Measurements from ENCODE around the gene IGFBP5. TPM values are rescaled to one million over a fixed set of nuclear protein-coding genes. Genes with fewer than 3 reads are reported as not detected.

IGFBP5 gene
- total and polyA plus RNA-seq, 2 experiments from 2014 or later: 113 to 232 TPM

DNA sequence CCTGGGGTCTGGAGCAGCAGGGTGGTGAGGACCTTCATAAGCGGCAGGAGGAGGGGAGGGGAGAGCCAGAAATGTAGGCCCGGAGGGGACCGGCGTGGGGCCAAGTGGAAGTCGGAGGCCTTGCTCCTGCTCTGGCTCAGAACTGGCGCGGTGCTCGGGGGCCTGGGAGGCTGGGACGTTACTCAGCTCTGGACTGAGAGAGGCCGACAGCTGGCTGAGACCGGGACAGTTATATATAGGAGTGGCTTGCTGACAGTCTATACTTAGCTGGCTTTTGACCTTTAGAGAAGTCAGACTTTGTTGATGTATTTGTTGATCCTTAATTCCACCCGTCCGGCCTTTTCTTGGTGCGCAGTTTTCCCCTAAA, 15.7 kb downstream of the IGFBP5 start:
- Histone ChIP-seq H2AFZ (no peak overlapping the region), H3K4me3 (no peak overlapping the region), H4K20me1 (ENCODE audit: insufficient read depth, poor library complexity, severe bottlenecking) (peaks cover 21% of the 10 kb centered on the region), H3K9me2 (replicated peaks; ENCODE audit: insufficient read depth) (no peaks in the 10 kb centered on the region), H3K36me3 (replicated peaks; ENCODE audit: insufficient read depth, low read depth) (no peaks in the 10 kb centered on the region), H3K27ac (no peak overlapping the region), H3K27me3 (no peaks in the 10 kb centered on the region), H3K4me2 (no peak overlapping the region), H3K4me1 (ENCODE audit: insufficient read depth) (peaks cover 7% of the 10 kb centered on the region), H3K79me2 (peaks cover 7% of the 10 kb centered on the region), H3K9me3 (ENCODE audit: low read depth) (no peaks in the 10 kb centered on the region)
- no peak for TF ChIP-seq EZH2 (IDR thresholded peaks at IDR 0.05; ENCODE audit: borderline replicate concordance)
- TF ChIP-seq EZH2phosphoT487 (IDR thresholded peaks at IDR 0.05; ENCODE audit: low read depth, severe bottlenecking, unreplicated experiment): no peak
- no peak for TF ChIP-seq CTCF (IDR thresholded peaks at IDR 0.05; ENCODE audit: poor library complexity)
- WGBS (ENCODE audit: low lambda C conversion rate, missing lambda C conversion rate): 85% methylated on average over 13 of the region's 14 CpGs
- no peak for DNase-seq (ENCODE audit: low spot score)

DNA sequence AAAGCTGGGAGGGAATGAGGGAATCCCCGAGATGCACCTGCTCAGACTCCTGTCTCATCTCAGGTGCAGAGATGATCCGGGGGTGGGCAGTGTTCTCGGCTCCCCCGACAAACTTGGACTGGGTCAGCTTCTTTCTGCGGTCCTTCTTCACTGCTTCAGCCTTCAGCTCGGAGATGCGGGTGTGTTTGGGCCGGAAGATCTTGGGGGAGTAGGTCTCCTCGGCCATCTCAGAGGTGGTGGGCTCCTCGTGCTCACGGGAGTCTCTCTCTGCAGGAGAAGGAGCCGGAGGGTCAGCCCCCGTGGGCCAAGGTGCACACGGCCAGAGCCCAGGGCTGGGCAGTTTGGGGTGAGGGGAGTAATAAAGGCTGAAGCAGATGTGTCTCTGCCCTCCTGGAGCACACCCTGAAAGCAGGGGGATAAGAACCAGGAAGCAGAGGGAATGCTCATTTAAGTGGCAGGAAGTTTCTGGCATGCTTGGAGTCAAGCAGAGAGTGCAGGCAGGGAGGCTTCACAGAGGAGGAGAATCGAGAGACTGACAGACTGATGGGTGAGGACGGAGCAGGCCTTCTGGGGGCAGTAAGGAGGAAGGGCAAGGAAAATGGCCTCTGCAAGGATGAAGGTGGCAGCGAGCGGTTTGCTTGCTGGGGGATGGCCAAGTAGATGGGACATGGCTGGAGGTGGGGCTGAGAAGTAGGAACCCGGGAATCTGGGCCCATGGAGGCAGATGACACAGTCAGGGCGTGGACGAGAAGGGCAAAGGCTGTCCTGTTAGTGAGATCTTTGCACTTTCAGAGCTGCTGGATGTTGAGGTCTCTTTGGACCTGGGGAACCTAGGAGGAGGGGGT, 16.3 kb downstream of the IGFBP5 start:
- H4K20me1 ChIP-seq (ENCODE audit: insufficient read depth, poor library complexity, severe bottlenecking): peaks cover 21% of the 10 kb centered on the region
- no peaks in the 10 kb centered on the region for H3K27me3 ChIP-seq
- WGBS (ENCODE audit: low lambda C conversion rate, missing lambda C conversion rate): 94% methylated on average over 21 of the region's 21 CpGs
- H3K4me1 ChIP-seq (ENCODE audit: insufficient read depth): peaks cover under 1% of the 10 kb centered on the region
- H3K4me3 ChIP-seq: no peak overlapping the region
- TF ChIP-seq EZH2phosphoT487 (IDR thresholded peaks at IDR 0.05; ENCODE audit: low read depth, severe bottlenecking, unreplicated experiment): no peak
- TF ChIP-seq EZH2 (IDR thresholded peaks at IDR 0.05; ENCODE audit: borderline replicate concordance): no peak
- no peak for TF ChIP-seq CTCF (IDR thresholded peaks at IDR 0.05; ENCODE audit: poor library complexity)
- no peak overlapping the region for H3K4me2 ChIP-seq
- no peak for DNase-seq (ENCODE audit: low spot score)
- no peak overlapping the region for H2AFZ ChIP-seq
- H3K36me3 ChIP-seq (replicated peaks; ENCODE audit: insufficient read depth, low read depth): no peaks in the 10 kb centered on the region
- no peak overlapping the region for H3K27ac ChIP-seq
- no peaks in the 10 kb centered on the region for H3K9me3 ChIP-seq (ENCODE audit: low read depth)
- H3K9me2 ChIP-seq (replicated peaks; ENCODE audit: insufficient read depth): no peaks in the 10 kb centered on the region
- H3K79me2 ChIP-seq: peaks cover 7% of the 10 kb centered on the region

DNA sequence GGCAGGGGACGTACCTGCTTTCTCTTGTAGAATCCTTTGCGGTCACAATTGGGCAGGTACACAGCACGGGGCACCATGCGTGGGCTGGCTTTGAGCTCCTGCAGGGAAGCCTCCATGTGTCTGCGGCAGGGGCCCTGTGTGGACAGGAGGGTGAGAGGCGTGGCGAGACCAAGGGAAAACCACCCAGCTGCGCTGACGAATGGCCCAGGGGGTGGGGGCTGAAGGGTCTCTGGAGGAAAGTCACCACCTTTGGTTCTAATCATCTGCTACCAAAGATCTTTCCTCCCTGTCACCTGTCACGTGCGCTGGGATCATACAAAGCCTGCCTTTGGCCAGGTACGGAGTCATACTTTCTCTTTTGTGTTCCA, 17.3 kb downstream of the IGFBP5 start:
- Histone ChIP-seq H3K36me3 (replicated peaks; ENCODE audit: insufficient read depth, low read depth) (no peaks in the 10 kb centered on the region), H3K4me3 (no peak overlapping the region), H2AFZ (no peak overlapping the region), H3K9me3 (ENCODE audit: low read depth) (no peaks in the 10 kb centered on the region), H3K79me2 (peaks cover 3% of the 10 kb centered on the region), H4K20me1 (ENCODE audit: insufficient read depth, poor library complexity, severe bottlenecking) (peaks cover 18% of the 10 kb centered on the region), H3K4me1 (ENCODE audit: insufficient read depth) (no peaks in the 10 kb centered on the region), H3K27me3 (no peaks in the 10 kb centered on the region), H3K27ac (no peak overlapping the region), H3K4me2 (no peak overlapping the region), H3K9me2 (replicated peaks; ENCODE audit: insufficient read depth) (no peaks in the 10 kb centered on the region)
- WGBS (ENCODE audit: low lambda C conversion rate, missing lambda C conversion rate): 97% methylated on average over 12 of the region's 12 CpGs
- TF ChIP-seq CTCF (IDR thresholded peaks at IDR 0.05; ENCODE audit: poor library complexity): no peak
- no peak for TF ChIP-seq EZH2phosphoT487 (IDR thresholded peaks at IDR 0.05; ENCODE audit: low read depth, severe bottlenecking, unreplicated experiment)
- TF ChIP-seq EZH2 (IDR thresholded peaks at IDR 0.05; ENCODE audit: borderline replicate concordance): no peak
- DNase-seq (ENCODE audit: low spot score): no peak
